ENCODE data around the gene DIAPH1. TPM values are rescaled to one million over a fixed set of nuclear protein-coding genes. Genes with fewer than 3 reads are reported as not detected.

The DIAPH1 gene
- total RNA-seq, 1 donor from 2014 or later: 20.4 TPM

GRCh38 chr5:141513627-141514329, 105.0 kb downstream of the DIAPH1 start:
- H3K9me3 Mint-ChIP-seq: no peaks in the 10 kb centered on the region

GRCh38 chr5:141512911-141513626, 105.7 kb downstream of the DIAPH1 start:
- no peak overlapping the region for H2AFZ ChIP-seq (replicated peaks)
- peaks cover 62% of the 10 kb centered on the region for H3F3A ChIP-seq (ENCODE audit: low read depth)
- H3K36me3 ChIP-seq: no peaks in the 10 kb centered on the region
- H3K9me3 Mint-ChIP-seq: no peaks in the 10 kb centered on the region
- no peak overlapping the region for H3K9ac ChIP-seq
- H3K4me3 Mint-ChIP-seq: peak overlapping the region; percentile 83
- peaks cover 32% of the 10 kb centered on the region for H3K36me3 Mint-ChIP-seq
- H3K4me2 ChIP-seq: peak overlapping the region; percentile 92
- H3K27ac ChIP-seq: peak overlapping the region; percentile 74
- no peaks in the 10 kb centered on the region for H3K79me2 ChIP-seq (ENCODE audit: low read depth)
- no peaks in the 10 kb centered on the region for H3K9me3 ChIP-seq (ENCODE audit: low read depth)
- peaks cover 44% of the 10 kb centered on the region for H3K4me1 ChIP-seq
- peaks cover 16% of the 10 kb centered on the region for H3K27me3 Mint-ChIP-seq (ENCODE audit: insufficient read depth, low read depth)
- TF ChIP-seq CTCF (IDR thresholded peaks at IDR 0.05): no peak
- TF ChIP-seq EZH2phosphoT487 (IDR thresholded peaks at IDR 0.05): no peak
- TF ChIP-seq EZH2 (IDR thresholded peaks at IDR 0.05): no peak
- peaks cover 4% of the 10 kb centered on the region for H4K20me1 ChIP-seq (ENCODE audit: low read depth)
- peak overlapping the region; percentile 98 for H3K27ac Mint-ChIP-seq
- DNase-seq (ENCODE audit: low spot score): peak; percentile 81
- peak overlapping the region; percentile 44 for H3K4me3 ChIP-seq
- no peaks in the 10 kb centered on the region for H3K27me3 ChIP-seq
- H3K4me1 Mint-ChIP-seq: peaks cover 86% of the 10 kb centered on the region

More at GRCh38 chr5:141513627-141514329, 105.0 kb downstream of the DIAPH1 start:
- H3K4me2 ChIP-seq: peak overlapping the region; percentile 92
- H3K4me3 Mint-ChIP-seq: peak overlapping the region; percentile 83
- H3K27me3 ChIP-seq: no peaks in the 10 kb centered on the region
- H3K4me3 ChIP-seq: peak overlapping the region; percentile 44
- peak overlapping the region; percentile 98 for H3K27ac Mint-ChIP-seq
- no peaks in the 10 kb centered on the region for H3K36me3 ChIP-seq
- peaks cover 16% of the 10 kb centered on the region for H3K27me3 Mint-ChIP-seq (ENCODE audit: insufficient read depth, low read depth)
- no peak overlapping the region for H3K9ac ChIP-seq
- H3K27ac ChIP-seq: peak overlapping the region; percentile 74
- no peaks in the 10 kb centered on the region for H3K9me3 ChIP-seq (ENCODE audit: low read depth)
- H3K36me3 Mint-ChIP-seq: peaks cover 36% of the 10 kb centered on the region
- peaks cover 55% of the 10 kb centered on the region for H3F3A ChIP-seq (ENCODE audit: low read depth)
- no peak overlapping the region for H2AFZ ChIP-seq (replicated peaks)
- peaks cover 82% of the 10 kb centered on the region for H3K4me1 Mint-ChIP-seq
- peak; percentile 93 for DNase-seq (ENCODE audit: low spot score)
- H3K4me1 ChIP-seq: peaks cover 39% of the 10 kb centered on the region
- H3K79me2 ChIP-seq (ENCODE audit: low read depth): no peaks in the 10 kb centered on the region
- TF ChIP-seq EZH2phosphoT487 (IDR thresholded peaks at IDR 0.05): no peak
- TF ChIP-seq EZH2 (IDR thresholded peaks at IDR 0.05): no peak
- no peak for TF ChIP-seq CTCF (IDR thresholded peaks at IDR 0.05)
- no peaks in the 10 kb centered on the region for H4K20me1 ChIP-seq (ENCODE audit: low read depth)

GRCh38 chr5:141512390-141512910, 106.3 kb downstream of the DIAPH1 start:
- Histone ChIP-seq H3K27ac (no peak overlapping the region), H4K20me1 (ENCODE audit: low read depth) (peaks cover 10% of the 10 kb centered on the region), H3K27me3 (no peaks in the 10 kb centered on the region), H3F3A (ENCODE audit: low read depth) (peaks cover 68% of the 10 kb centered on the region), H3K4me2 (peak overlapping the region; percentile 92), H3K9ac (no peak overlapping the region), H3K36me3 (no peaks in the 10 kb centered on the region), H3K4me3 (peak overlapping the region; percentile 44), H3K79me2 (ENCODE audit: low read depth) (no peaks in the 10 kb centered on the region), H2AFZ (replicated peaks) (no peak overlapping the region), H3K9me3 (ENCODE audit: low read depth) (no peaks in the 10 kb centered on the region), H3K4me1 (peaks cover 50% of the 10 kb centered on the region)
- no peaks in the 10 kb centered on the region for H3K9me3 Mint-ChIP-seq
- H3K36me3 Mint-ChIP-seq: peaks cover 27% of the 10 kb centered on the region
- peak overlapping the region; percentile 98 for H3K27ac Mint-ChIP-seq
- TF ChIP-seq EZH2phosphoT487 (IDR thresholded peaks at IDR 0.05) (no peak), CTCF (IDR thresholded peaks at IDR 0.05) (peak; percentile 97)
- peak overlapping the region; percentile 83 for H3K4me3 Mint-ChIP-seq
- peak; percentile 91 for DNase-seq (ENCODE audit: low spot score)
- peaks cover 16% of the 10 kb centered on the region for H3K27me3 Mint-ChIP-seq (ENCODE audit: insufficient read depth, low read depth)
- peaks cover 86% of the 10 kb centered on the region for H3K4me1 Mint-ChIP-seq

Measured in neural progenitor cell (in vitro differentiated cells).